Lung (tissue), 12 donors: ENCODE data around the gene HAT1. TPM values are rescaled to one million over a fixed set of nuclear protein-coding genes. Genes with fewer than 3 reads are reported as not detected.

Source experiments
- ATAC-seq: fragments of 200-7000 bp; cut with Tn5 transposase; one replicate; pipeline ENCODE4 v1.9.1; 2020; ENCODE audit warnings: moderate number of reproducible peaks; ENCODE audit not compliant: insufficient read depth, low FRiP score
- DNase-seq, 3 donors: peaks; one replicate each; pipeline ENCODE4 v3.0.0-alpha.2; 2013 to 2017
- H3K27ac ChIP-seq, 2 donors: one replicate each; pipeline ENCODE4 v1.5.1; 2013; ENCODE audit warnings: mild to moderate bottlenecking in 2 of 2, moderate library complexity in 2 of 2, control low read depth in 1 of 2, inconsistent platforms in 1 of 2, low read depth in 1 of 2, low read length in 1 of 2
- H3K27me3 ChIP-seq, 3 donors: one replicate each; pipeline ENCODE4 v1.5.1; 2013; ENCODE audit warnings: low read length in 2 of 3; ENCODE audit not compliant: control insufficient read depth in 3 of 3, insufficient read depth in 3 of 3
- H3K36me3 ChIP-seq, 4 donors: one replicate each; pipeline ENCODE4 v1.5.1; 2013; ENCODE audit warnings: low read length in 4 of 4, mild to moderate bottlenecking in 1 of 4, moderate library complexity in 1 of 4; ENCODE audit not compliant: control insufficient read depth in 4 of 4, insufficient read depth in 4 of 4
- H3K4me1 ChIP-seq, 5 donors: one replicate each; pipeline ENCODE4 v1.5.1; 2013; ENCODE audit warnings: low read length in 5 of 5, mild to moderate bottlenecking in 2 of 5, moderate library complexity in 1 of 5; ENCODE audit not compliant: control insufficient read depth in 5 of 5, insufficient read depth in 5 of 5
- H3K4me3 ChIP-seq: one replicate; pipeline ENCODE4 v1.5.1; 2013; ENCODE audit warnings: mild to moderate bottlenecking, control low read depth, moderate library complexity
- H3K9ac ChIP-seq, 2 donors: one replicate each; pipeline ENCODE4 v1.5.1; 2013; ENCODE audit warnings: low read length in 2 of 2, control low read depth in 1 of 2; ENCODE audit not compliant: insufficient read depth in 1 of 2
- H3K9me3 ChIP-seq, 4 donors: one replicate each; pipeline ENCODE4 v1.5.1; 2013; ENCODE audit warnings: low read length in 3 of 4, mild to moderate bottlenecking in 1 of 4, moderate library complexity in 1 of 4; ENCODE audit not compliant: control insufficient read depth in 4 of 4, insufficient read depth in 3 of 4
- WGBS, 2 donors: extraction: QIAGEN DNeasy Blood & Tissue Kit; methylation state at CpG; one replicate each; pipeline ENCODE4 v1.1.7; 2013; 5-methylcytosine and 5-hydroxymethylcytosine counted together
- polyA plus RNA-seq, 2 donors: library from polyadenylated mRNA; stranded (reverse); fragments of 200-250 nt; gene quantifications; one replicate each; pipeline ENCODE4 v1.2.1, GENCODE V29; 2013
- total RNA-seq, 2 donors: library from RNA; depleted of rRNA in 1 of 2; stranded (reverse); fragments of >200 nt in 1 of 2; gene quantifications; one replicate each; pipeline ENCODE4 v1.2.1, GENCODE V29; 2014 to 2021
- TF ChIP-seq, protein P1 (sequence below): IDR thresholded peaks from 2 replicates; pipeline ENCODE4 v1.5.1; 2012; ENCODE audit warnings: mild to moderate bottlenecking; ENCODE audit errors: control extremely low read depth, extremely low read depth
- donor health status: control.
- donor health status: control.
- donor health status: Bipolar disorder and iron deficiency.
- donor health status: healthy.
- donor health status: DM: yes; HTN: yes; CAD: no.

The HAT1 gene
- total and polyA plus RNA-seq, 4 donors = 16.1 to 48.4 (median 34.7) TPM

DNA sequence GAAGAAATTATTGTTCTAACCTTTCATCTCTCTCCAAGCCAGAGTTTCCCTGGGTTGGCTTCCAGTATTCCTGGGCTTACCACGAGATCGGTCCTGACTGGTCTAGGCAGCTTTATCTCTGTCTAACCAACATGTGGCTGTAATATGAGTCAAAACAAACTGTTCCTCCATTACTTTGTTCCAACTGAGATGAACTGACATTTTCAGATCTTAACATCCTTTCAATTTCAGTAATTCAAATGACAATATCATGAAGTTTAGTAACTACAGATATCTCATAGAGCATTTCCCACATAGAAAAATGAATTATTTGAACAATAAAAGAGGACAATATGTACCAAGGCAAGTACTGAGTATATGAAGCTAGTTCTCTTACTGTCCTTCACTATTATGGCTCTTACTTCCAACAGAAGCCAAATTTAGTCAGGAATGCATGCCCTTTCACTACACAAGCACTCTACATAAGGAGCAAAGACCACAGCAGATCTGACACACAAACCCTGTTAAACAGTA lies 43.7 kb upstream of the HAT1 start:
- Histone ChIP-seq H3K9me3 (peaks cover 0 to 3% (median 0%) of the 10 kb centered on the region in 4 donors), H3K36me3 (peaks cover 0 to 9% (median 0%) of the 10 kb centered on the region in 4 donors), H3K4me3 (no peak overlapping the region), H3K9ac (no peak overlapping the region), H3K27me3 (no peaks in the 10 kb centered on the region), H3K27ac (peak overlapping the region in 1 of 2 donors; percentile 70), H3K4me1 (peaks cover 0 to 22% (median 1%) of the 10 kb centered on the region in 5 donors)
- DNase-seq (peak in 1 of 3 donors; percentile 31), ATAC-seq (no peak)
- TF ChIP-seq, protein P1, sequence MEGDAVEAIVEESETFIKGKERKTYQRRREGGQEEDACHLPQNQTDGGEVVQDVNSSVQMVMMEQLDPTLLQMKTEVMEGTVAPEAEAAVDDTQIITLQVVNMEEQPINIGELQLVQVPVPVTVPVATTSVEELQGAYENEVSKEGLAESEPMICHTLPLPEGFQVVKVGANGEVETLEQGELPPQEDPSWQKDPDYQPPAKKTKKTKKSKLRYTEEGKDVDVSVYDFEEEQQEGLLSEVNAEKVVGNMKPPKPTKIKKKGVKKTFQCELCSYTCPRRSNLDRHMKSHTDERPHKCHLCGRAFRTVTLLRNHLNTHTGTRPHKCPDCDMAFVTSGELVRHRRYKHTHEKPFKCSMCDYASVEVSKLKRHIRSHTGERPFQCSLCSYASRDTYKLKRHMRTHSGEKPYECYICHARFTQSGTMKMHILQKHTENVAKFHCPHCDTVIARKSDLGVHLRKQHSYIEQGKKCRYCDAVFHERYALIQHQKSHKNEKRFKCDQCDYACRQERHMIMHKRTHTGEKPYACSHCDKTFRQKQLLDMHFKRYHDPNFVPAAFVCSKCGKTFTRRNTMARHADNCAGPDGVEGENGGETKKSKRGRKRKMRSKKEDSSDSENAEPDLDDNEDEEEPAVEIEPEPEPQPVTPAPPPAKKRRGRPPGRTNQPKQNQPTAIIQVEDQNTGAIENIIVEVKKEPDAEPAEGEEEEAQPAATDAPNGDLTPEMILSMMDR = no peak
- WGBS, 2 donors = 43 to 55% methylated on average over 2 of the region's 2 CpGs

DNA sequence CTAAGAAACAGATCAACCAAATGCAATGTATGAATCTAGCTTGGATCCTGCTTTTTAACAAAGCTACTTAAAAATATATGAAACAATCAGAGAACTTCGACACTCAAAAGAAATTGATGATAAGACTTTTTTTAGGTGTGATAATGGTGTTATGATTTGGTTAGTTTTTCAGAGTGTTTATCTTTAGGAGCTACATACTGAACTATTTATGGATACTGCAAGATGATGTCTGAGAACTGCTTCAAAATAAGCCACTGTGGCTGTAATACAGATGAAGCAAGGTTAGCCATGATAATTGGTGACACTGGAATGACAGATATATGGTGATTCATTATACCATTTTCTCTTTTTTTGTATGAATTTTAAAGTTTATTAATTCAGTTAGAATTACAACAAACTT lies 42.4 kb upstream of the HAT1 start:
- no peak overlapping the region for H3K27ac ChIP-seq

DNA sequence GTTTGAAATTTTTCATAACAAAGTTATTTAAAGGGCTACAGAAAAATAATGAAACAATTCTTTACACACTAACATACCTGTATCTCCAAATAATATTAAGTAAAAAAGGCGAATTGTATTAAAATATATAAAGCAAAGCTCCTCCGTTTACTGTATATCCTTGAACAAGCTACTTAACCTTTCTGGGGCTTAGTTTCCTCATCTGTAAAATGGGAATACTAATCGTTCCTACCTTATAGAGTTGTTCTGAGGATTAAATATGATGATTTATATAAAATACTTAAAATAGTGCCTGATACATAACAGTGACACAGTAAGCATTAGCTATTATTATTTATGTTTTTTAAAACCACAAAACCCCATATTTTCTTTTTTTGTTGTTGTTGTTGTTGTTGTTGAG lies 41.5 kb upstream of the HAT1 start:
- TF ChIP-seq, protein P1 = no peak
- Histone ChIP-seq H3K9me3 (no peaks in the 10 kb centered on the region), H3K27ac (peak overlapping the region in 1 of 2 donors; percentile 66), H3K4me3 (no peak overlapping the region), H3K27me3 (no peaks in the 10 kb centered on the region), H3K4me1 (peaks cover 0 to 22% (median 1%) of the 10 kb centered on the region in 5 donors), H3K36me3 (peaks cover 0 to 2% (median 0%) of the 10 kb centered on the region in 4 donors), H3K9ac (no peak overlapping the region)
- ATAC-seq = no peak
- DNase-seq = no peak
- WGBS, 2 donors = 97 to 98% methylated on average over 3 of the region's 3 CpGs

More for the DNA sequence above, 42.4 kb upstream of the HAT1 start:
- Histone ChIP-seq H3K36me3 (peaks cover 0 to 5% (median 0%) of the 10 kb centered on the region in 4 donors), H3K9ac (no peak overlapping the region), H3K4me1 (peaks cover 0 to 22% (median 1%) of the 10 kb centered on the region in 5 donors), H3K27me3 (no peaks in the 10 kb centered on the region), H3K4me3 (no peak overlapping the region), H3K9me3 (no peaks in the 10 kb centered on the region)
- TF ChIP-seq, protein P1 = no peak
- no peak for ATAC-seq
- WGBS, 2 donors = 85 to 92% methylated on average over 1 of the region's 1 CpG
- DNase-seq = no peak
